Endodermal cell (in vitro differentiated cells): ENCODE data around the gene SDK2. TPM values are rescaled to one million over a fixed set of nuclear protein-coding genes. Genes with fewer than 3 reads are reported as not detected.

ENCODE experiments used
- DNase-seq: peaks from one replicate; pipeline ENCODE4 v3.0.0-alpha.2; 2017
- H3K27ac ChIP-seq: 2 replicates; pipeline ENCODE4 v1.5.1; 2013; ENCODE audit warnings: mild to moderate bottlenecking, low read depth, low read length, moderate library complexity
- H3K27me3 ChIP-seq: 2 replicates; pipeline ENCODE4 v1.6.1; 2013; ENCODE audit warnings: mild to moderate bottlenecking, low read length, moderate library complexity; ENCODE audit not compliant: insufficient read depth, control insufficient read depth, poor library complexity, severe bottlenecking
- H3K36me3 ChIP-seq: 2 replicates; pipeline ENCODE4 v1.7.0; 2013; ENCODE audit warnings: mild to moderate bottlenecking, low read length, moderate library complexity; ENCODE audit not compliant: control insufficient read depth, insufficient read depth
- H3K4me1 ChIP-seq: one replicate; pipeline ENCODE4 v1.7.0; 2013; ENCODE audit warnings: low read length; ENCODE audit not compliant: control insufficient read depth, insufficient read depth
- H3K4me3 ChIP-seq: 2 replicates; pipeline ENCODE4 v1.5.1; 2013; ENCODE audit warnings: mild to moderate bottlenecking, low read length, moderate library complexity
- H3K9ac ChIP-seq: 2 replicates; pipeline ENCODE4 v1.6.1; 2013; ENCODE audit warnings: mild to moderate bottlenecking, low read length, moderate library complexity; ENCODE audit not compliant: poor library complexity, severe bottlenecking; ENCODE audit errors: extremely low read depth
- H3K9me3 ChIP-seq: 2 replicates; pipeline ENCODE4 v1.6.1; 2013; ENCODE audit warnings: mild to moderate bottlenecking, low read length, moderate library complexity; ENCODE audit not compliant: control insufficient read depth
- H3K27ac Mint-ChIP-seq: 2 replicates; pipeline ENCODE4 v1.8.0; 2020; ENCODE audit warnings: mixed read lengths
- H3K27me3 Mint-ChIP-seq: 2 replicates; pipeline ENCODE4 v1.8.0; 2021; ENCODE audit warnings: mild to moderate bottlenecking, mixed read lengths; ENCODE audit not compliant: insufficient read depth
- H3K36me3 Mint-ChIP-seq: 2 replicates; pipeline ENCODE4 v1.8.0; 2020; ENCODE audit warnings: low read depth, mixed read lengths
- H3K4me1 Mint-ChIP-seq: 2 replicates; pipeline ENCODE4 v1.8.0; 2020; ENCODE audit warnings: mixed read lengths
- H3K4me3 Mint-ChIP-seq: 2 replicates; pipeline ENCODE4 v1.8.0; 2020; ENCODE audit warnings: mild to moderate bottlenecking, moderate library complexity, mixed read lengths
- H3K9me3 Mint-ChIP-seq: 2 replicates; pipeline ENCODE4 v1.8.0; 2020; ENCODE audit warnings: mild to moderate bottlenecking, mixed read lengths
- WGBS, 2 experiments: methylation state at CpG; one replicate each; pipeline versions ENCODE4 v1.1.5 to v1.1.7; 2013; ENCODE audit warnings: missing lambda C conversion rate in 2 of 2, mixed read lengths in 1 of 2; ENCODE audit not compliant: insufficient coverage in 1 of 2, insufficient read length in 1 of 2; 5-methylcytosine and 5-hydroxymethylcytosine counted together
- total RNA-seq, 2 donors: library from RNA; stranded (reverse); fragmentation: NEBNext Ultra II Directional in 1 of 2; extraction: Animal tissue kit (Norgen Biotek cat#: 25700) in 1 of 2; gene quantifications; 2 replicates in 1 of 2; 3 replicates in 1 of 2; pipeline ENCODE4 v1.2.1, GENCODE V29; 2021
- TF ChIP-seq, protein P1 (sequence below): fragments of 200-600 bp; sonication (generic); conservative IDR thresholded peaks from 2 replicates; pipeline ENCODE4 v1.5.0; 2021; ENCODE audit warnings: antibody characterized with exemption, mild to moderate bottlenecking

SDK2 gene
- total RNA-seq, 2 donors from 2014 or later = 5.9 to 7.0 TPM

GRCh38 chr17:73521376-73521775 lies 122.9 kb downstream of the SDK2 start:
- no peak for DNase-seq
- Mint-ChIP-seq H3K27me3 (peaks cover 3% of the 10 kb centered on the region), H3K27ac (no peak overlapping the region), H3K9me3 (no peaks in the 10 kb centered on the region), H3K36me3 (no peaks in the 10 kb centered on the region), H3K4me1 (peaks cover 2% of the 10 kb centered on the region), H3K4me3 (no peak overlapping the region)
- Histone ChIP-seq H3K9me3 (no peaks in the 10 kb centered on the region), H3K36me3 (no peaks in the 10 kb centered on the region), H3K9ac (no peak overlapping the region), H3K4me1 (no peaks in the 10 kb centered on the region), H3K4me3 (no peak overlapping the region), H3K27me3 (no peaks in the 10 kb centered on the region), H3K27ac (no peak overlapping the region)
- TF ChIP-seq, protein P1, sequence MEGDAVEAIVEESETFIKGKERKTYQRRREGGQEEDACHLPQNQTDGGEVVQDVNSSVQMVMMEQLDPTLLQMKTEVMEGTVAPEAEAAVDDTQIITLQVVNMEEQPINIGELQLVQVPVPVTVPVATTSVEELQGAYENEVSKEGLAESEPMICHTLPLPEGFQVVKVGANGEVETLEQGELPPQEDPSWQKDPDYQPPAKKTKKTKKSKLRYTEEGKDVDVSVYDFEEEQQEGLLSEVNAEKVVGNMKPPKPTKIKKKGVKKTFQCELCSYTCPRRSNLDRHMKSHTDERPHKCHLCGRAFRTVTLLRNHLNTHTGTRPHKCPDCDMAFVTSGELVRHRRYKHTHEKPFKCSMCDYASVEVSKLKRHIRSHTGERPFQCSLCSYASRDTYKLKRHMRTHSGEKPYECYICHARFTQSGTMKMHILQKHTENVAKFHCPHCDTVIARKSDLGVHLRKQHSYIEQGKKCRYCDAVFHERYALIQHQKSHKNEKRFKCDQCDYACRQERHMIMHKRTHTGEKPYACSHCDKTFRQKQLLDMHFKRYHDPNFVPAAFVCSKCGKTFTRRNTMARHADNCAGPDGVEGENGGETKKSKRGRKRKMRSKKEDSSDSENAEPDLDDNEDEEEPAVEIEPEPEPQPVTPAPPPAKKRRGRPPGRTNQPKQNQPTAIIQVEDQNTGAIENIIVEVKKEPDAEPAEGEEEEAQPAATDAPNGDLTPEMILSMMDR = no peak
- 94 to 100% methylated on average over 3 to 5 of the region's 5 CpGs for WGBS, 2 experiments

- no peak overlapping the region for H3K27ac Mint-ChIP-seq
- 86 to 97% methylated on average over 5 to 7 of the region's 7 CpGs for WGBS, 2 experiments
Observed at GRCh38 chr17:73520369-73520761, 123.9 kb downstream of the SDK2 start.

GRCh38 chr17:73519714-73520368 lies 124.4 kb downstream of the SDK2 start:
- Histone ChIP-seq H3K9me3 (no peaks in the 10 kb centered on the region), H3K27ac (peak overlapping the region; percentile 44), H3K27me3 (no peaks in the 10 kb centered on the region), H3K9ac (no peak overlapping the region), H3K36me3 (no peaks in the 10 kb centered on the region), H3K4me1 (no peaks in the 10 kb centered on the region), H3K4me3 (no peak overlapping the region)
- H3K27me3 Mint-ChIP-seq = peaks cover 3% of the 10 kb centered on the region
- no peak overlapping the region for H3K27ac Mint-ChIP-seq
- DNase-seq = no peak
- 82 to 85% methylated on average over 17 to 22 of the region's 22 CpGs for WGBS, 2 experiments
- H3K9me3 Mint-ChIP-seq = no peaks in the 10 kb centered on the region
- no peak overlapping the region for H3K4me3 Mint-ChIP-seq
- H3K4me1 Mint-ChIP-seq = peaks cover 5% of the 10 kb centered on the region
- TF ChIP-seq, protein P1 = no peak
- H3K36me3 Mint-ChIP-seq = no peaks in the 10 kb centered on the region

More at GRCh38 chr17:73520369-73520761, 123.9 kb downstream of the SDK2 start:
- Mint-ChIP-seq H3K4me3 (no peak overlapping the region), H3K9me3 (no peaks in the 10 kb centered on the region), H3K27me3 (peaks cover 3% of the 10 kb centered on the region), H3K36me3 (no peaks in the 10 kb centered on the region), H3K4me1 (peaks cover 4% of the 10 kb centered on the region)
- Histone ChIP-seq H3K27me3 (no peaks in the 10 kb centered on the region), H3K9ac (no peak overlapping the region), H3K9me3 (no peaks in the 10 kb centered on the region), H3K4me3 (no peak overlapping the region), H3K4me1 (no peaks in the 10 kb centered on the region), H3K27ac (peak overlapping the region; percentile 44), H3K36me3 (no peaks in the 10 kb centered on the region)
- TF ChIP-seq, protein P1 = no peak
- no peak for DNase-seq
